Epidermal melanocyte (primary cell): ENCODE data around the gene COL28A1.
"Not testable (repeated sequence)": the region's sequence is repeated elsewhere in the genome, so short reads cannot be mapped to it uniquely, and the experiment has no call there.

Experiments
- DNase-seq: peaks from one replicate; pipeline ENCODE4 v3.0.0; 2011; ENCODE audit warnings: low spot score; ENCODE audit not compliant: insufficient read length

COL28A1 gene

GRCh38 chr7:7417851-7418250 lies 117.8 kb downstream of the COL28A1 start:
- no peak for DNase-seq

- DNase-seq = no peak
Observed at GRCh38 chr7:7417414-7417813, 118.3 kb downstream of the COL28A1 start.

- DNase-seq = no peak
Observed at GRCh38 chr7:7416031-7416858, 119.4 kb downstream of the COL28A1 start.

- no peak for DNase-seq
Observed at GRCh38 chr7:7414791-7415603, 120.7 kb downstream of the COL28A1 start.

GRCh38 chr7:7408001-7408770 lies 127.5 kb downstream of the COL28A1 start:
- no peak for DNase-seq

GRCh38 chr7:7405461-7405860 lies 130.2 kb downstream of the COL28A1 start:
- no peak for DNase-seq

- no peak for DNase-seq
Observed at GRCh38 chr7:7399707-7400106, 136.0 kb downstream of the COL28A1 start.

- DNase-seq = no peak
Observed at GRCh38 chr7:7395785-7396184, 139.9 kb downstream of the COL28A1 start.

- not testable (repeated sequence) for DNase-seq
Observed at GRCh38 chr7:7388164-7388563, 147.5 kb downstream of the COL28A1 start.

- DNase-seq = no peak
Observed at GRCh38 chr7:7385421-7385820, 150.3 kb downstream of the COL28A1 start.

GRCh38 chr7:7384228-7384627 lies 151.4 kb downstream of the COL28A1 start:
- DNase-seq = no peak

GRCh38 chr7:7375538-7375937 lies 160.1 kb downstream of the COL28A1 start:
- DNase-seq = no peak

GRCh38 chr7:7370076-7370475 lies 165.6 kb downstream of the COL28A1 start:
- DNase-seq = no peak

GRCh38 chr7:7369134-7369533 lies 166.5 kb downstream of the COL28A1 start:
- no peak for DNase-seq

GRCh38 chr7:7354674-7355073 lies 181.0 kb downstream of the COL28A1 start:
- DNase-seq = no peak

- DNase-seq = no peak
Observed at GRCh38 chr7:7352845-7353244, 182.8 kb downstream of the COL28A1 start.

GRCh38 chr7:7351832-7352231 lies 183.8 kb downstream of the COL28A1 start:
- DNase-seq = no peak

- DNase-seq = no peak
Observed at GRCh38 chr7:7351156-7351555, 184.5 kb downstream of the COL28A1 start.

GRCh38 chr7:7349156-7349555 lies 186.5 kb downstream of the COL28A1 start:
- DNase-seq = no peak

GRCh38 chr7:7347045-7347444 lies 188.6 kb downstream of the COL28A1 start:
- no peak for DNase-seq

GRCh38 chr7:7344583-7344982 lies 191.1 kb downstream of the COL28A1 start:
- no peak for DNase-seq

GRCh38 chr7:7335909-7336308 lies 199.8 kb downstream of the COL28A1 start:
- DNase-seq = no peak
